Neural progenitor cell (in vitro differentiated cells): ENCODE results near the gene TMEM121. TPM values are rescaled to one million over a fixed set of nuclear protein-coding genes. Genes with fewer than 3 reads are reported as not detected.
"Not testable (repeated sequence)": the region's sequence is repeated elsewhere in the genome, so short reads cannot be mapped to it uniquely, and the experiment has no call there.

Experiments used
- DNase-seq: peaks from one replicate; pipeline ENCODE4 v3.0.0-alpha.2; 2016; ENCODE audit warnings: low spot score
- H2AFZ ChIP-seq: fragments of 200-600 bp; sonication (generic); replicated peaks from 2 replicates; pipeline ENCODE4 v1.6.1; 2016; ENCODE audit warnings: antibody characterized with exemption
- H3F3A ChIP-seq: fragments of 200-600 bp; sonication (generic); 2 replicates; pipeline ENCODE4 v1.6.1; 2016; ENCODE audit warnings: antibody characterized with exemption, low read depth
- H3K27ac ChIP-seq: fragments of 200-600 bp; sonication (generic); 2 replicates; pipeline ENCODE4 v1.5.1; 2016; ENCODE audit warnings: mild to moderate bottlenecking
- H3K27me3 ChIP-seq: fragments of 200-600 bp; sonication (generic); 2 replicates; pipeline ENCODE4 v1.6.1; 2016; ENCODE audit warnings: mild to moderate bottlenecking, moderate library complexity
- H3K36me3 ChIP-seq: fragments of 200-600 bp; sonication (generic); 2 replicates; pipeline ENCODE4 v1.5.1; 2016
- H3K4me1 ChIP-seq: fragments of 200-600 bp; sonication (generic); 2 replicates; pipeline ENCODE4 v1.6.1; 2016; ENCODE audit warnings: mixed run types
- H3K4me2 ChIP-seq: fragments of 200-600 bp; sonication (generic); 2 replicates; pipeline ENCODE4 v1.6.1; 2016
- H3K4me3 ChIP-seq: fragments of 200-600 bp; sonication (generic); 2 replicates; pipeline ENCODE4 v1.5.1; 2016
- H3K79me2 ChIP-seq: fragments of 200-600 bp; sonication (generic); 2 replicates; pipeline ENCODE4 v1.6.1; 2016; ENCODE audit warnings: low read depth
- H3K9ac ChIP-seq: fragments of 200-600 bp; sonication (generic); 2 replicates; pipeline ENCODE4 v1.6.1; 2016
- H3K9me3 ChIP-seq: fragments of 200-600 bp; sonication (generic); 2 replicates; pipeline ENCODE4 v1.5.1; 2016; ENCODE audit warnings: low read depth
- H4K20me1 ChIP-seq: fragments of 200-600 bp; sonication (generic); 2 replicates; pipeline ENCODE4 v1.6.1; 2016; ENCODE audit warnings: low read depth
- H3K27ac Mint-ChIP-seq: 3 replicates; pipeline ENCODE4 v1.8.0; 2021; ENCODE audit warnings: mixed read lengths
- H3K27me3 Mint-ChIP-seq: 2 replicates; pipeline ENCODE4 v1.8.0; 2022; ENCODE audit warnings: low read depth, mild to moderate bottlenecking, inconsistent platforms, moderate library complexity, mixed read lengths; ENCODE audit not compliant: insufficient read depth
- H3K36me3 Mint-ChIP-seq: 3 replicates; pipeline ENCODE4 v1.8.0; 2021; ENCODE audit warnings: mixed read lengths
- H3K4me1 Mint-ChIP-seq: 3 replicates; pipeline ENCODE4 v1.8.0; 2021; ENCODE audit warnings: mixed read lengths
- H3K4me3 Mint-ChIP-seq: 3 replicates; pipeline ENCODE4 v1.8.0; 2021; ENCODE audit warnings: mild to moderate bottlenecking, moderate library complexity, mixed read lengths
- H3K9me3 Mint-ChIP-seq: 3 replicates; pipeline ENCODE4 v1.8.0; 2020; ENCODE audit warnings: mixed read lengths
- CTCF ChIP-seq: fragments of 200-600 bp; sonication (generic); IDR thresholded peaks from 2 replicates; pipeline ENCODE4 v1.5.1; 2017; ENCODE audit warnings: antibody characterized with exemption, mild to moderate bottlenecking
- EZH2 ChIP-seq: fragments of 200-600 bp; sonication (generic); IDR thresholded peaks from 2 replicates; pipeline ENCODE4 v1.6.1; 2017; ENCODE audit warnings: antibody characterized with exemption, mild to moderate bottlenecking, moderate library complexity
- EZH2phosphoT487 ChIP-seq: fragments of 200-600 bp; sonication (generic); IDR thresholded peaks from 2 replicates; pipeline ENCODE4 v1.6.1; 2017; ENCODE audit warnings: antibody characterized with exemption
- total RNA-seq: library from RNA; depleted of rRNA; stranded (reverse); fragments of >200 nt; gene quantifications from 2 replicates; pipeline ENCODE4 v1.2.3, GENCODE V29; 2015; ENCODE audit warnings: low replicate concordance

TMEM121 gene
- total RNA-seq, 1 donor from 2014 or later = 0.90 TPM

DNA sequence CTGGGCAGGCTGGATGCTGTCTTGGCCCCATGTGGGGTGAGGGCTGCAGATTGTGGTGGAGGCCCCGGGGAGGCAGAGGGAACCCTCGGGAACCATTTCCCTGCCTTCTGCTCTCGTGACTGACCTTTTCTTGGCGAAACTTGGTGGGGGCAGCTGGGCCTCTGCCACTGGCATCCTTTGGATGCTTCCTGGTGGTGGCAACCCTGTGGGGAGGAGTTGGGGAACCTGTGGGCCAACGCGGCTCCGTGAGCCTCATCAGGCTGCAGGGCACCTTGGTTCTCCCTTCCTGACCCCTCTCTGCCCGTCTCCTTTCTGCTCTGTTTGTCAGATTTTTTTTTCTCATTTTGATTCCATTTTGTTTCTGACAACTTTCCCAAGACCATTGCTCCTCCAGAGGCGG lies 14.4 kb downstream of the TMEM121 start:
- Histone ChIP-seq H3K4me1 (no peaks in the 10 kb centered on the region), H3K79me2 (no peaks in the 10 kb centered on the region), H3K27ac (no peak overlapping the region), H2AFZ (no peak overlapping the region), H3F3A (no peaks in the 10 kb centered on the region), H4K20me1 (no peaks in the 10 kb centered on the region), H3K9me3 (peaks cover 8% of the 10 kb centered on the region), H3K4me3 (no peak overlapping the region), H3K4me2 (no peak overlapping the region), H3K27me3 (peaks cover 7% of the 10 kb centered on the region), H3K36me3 (no peaks in the 10 kb centered on the region), H3K9ac (no peak overlapping the region)
- Mint-ChIP-seq H3K36me3 (no peaks in the 10 kb centered on the region), H3K4me3 (no peak overlapping the region), H3K27me3 (peaks cover 28% of the 10 kb centered on the region), H3K27ac (no peak overlapping the region), H3K4me1 (no peaks in the 10 kb centered on the region), H3K9me3 (no peaks in the 10 kb centered on the region)
- DNase-seq = no peak
- TF ChIP-seq CTCF (no peak), EZH2 (no peak), EZH2phosphoT487 (no peak)

DNA sequence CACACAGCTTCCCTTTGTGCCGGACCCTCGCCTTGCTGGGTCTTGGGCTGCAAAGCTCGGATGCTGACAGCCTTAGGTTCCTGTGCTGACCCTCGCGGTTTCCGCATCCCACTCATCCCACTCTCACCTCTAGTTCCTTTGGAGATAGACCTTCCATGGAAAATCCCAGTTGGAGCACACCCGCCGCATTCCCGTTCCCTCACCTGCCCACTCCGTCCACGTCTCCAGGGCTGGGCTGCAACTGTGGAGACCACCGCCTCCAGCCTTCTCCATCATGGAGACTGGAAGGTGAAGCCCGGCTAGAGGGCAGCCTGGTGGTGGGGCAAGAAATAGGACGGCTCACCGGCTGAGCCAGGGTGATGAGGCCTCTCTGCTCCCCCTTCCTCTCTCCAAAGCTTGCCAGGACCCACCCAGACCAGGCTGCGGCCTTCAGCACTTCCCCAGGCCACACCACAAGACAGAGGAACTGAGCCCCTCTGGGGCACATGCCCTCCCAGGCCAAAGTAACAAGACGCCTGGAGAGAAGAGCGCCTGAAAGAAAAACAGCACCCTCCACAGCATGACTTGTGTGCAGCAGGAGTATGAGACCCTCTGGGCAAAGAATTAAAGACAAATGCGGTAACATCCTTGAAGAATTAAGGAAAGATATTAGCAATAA lies 15.0 kb downstream of the TMEM121 start:
- Mint-ChIP-seq H3K4me1 (no peaks in the 10 kb centered on the region), H3K4me3 (no peak overlapping the region), H3K27me3 (peaks cover 23% of the 10 kb centered on the region), H3K9me3 (no peaks in the 10 kb centered on the region), H3K36me3 (no peaks in the 10 kb centered on the region), H3K27ac (no peak overlapping the region)
- TF ChIP-seq EZH2 (no peak), EZH2phosphoT487 (no peak), CTCF (no peak)
- no peak overlapping the region for H3K9ac ChIP-seq
- DNase-seq = no peak
- H3K4me3 ChIP-seq = no peak overlapping the region
- no peaks in the 10 kb centered on the region for H3F3A ChIP-seq
- no peak overlapping the region for H3K27ac ChIP-seq
- H4K20me1 ChIP-seq = no peaks in the 10 kb centered on the region
- H2AFZ ChIP-seq = no peak overlapping the region
- H3K36me3 ChIP-seq = no peaks in the 10 kb centered on the region
- H3K27me3 ChIP-seq = peaks cover 7% of the 10 kb centered on the region
- no peaks in the 10 kb centered on the region for H3K79me2 ChIP-seq
- no peak overlapping the region for H3K4me2 ChIP-seq
- H3K4me1 ChIP-seq = no peaks in the 10 kb centered on the region
- H3K9me3 ChIP-seq = peaks cover 8% of the 10 kb centered on the region

- not testable (repeated sequence) for H2AFZ ChIP-seq, H3K4me3 ChIP-seq, H3K36me3 ChIP-seq, H3F3A ChIP-seq, H3K36me3 Mint-ChIP-seq, DNase-seq, H3K9ac ChIP-seq, H3K4me1 ChIP-seq, H3K27ac ChIP-seq, H3K4me3 Mint-ChIP-seq, H4K20me1 ChIP-seq, H3K9me3 Mint-ChIP-seq, H3K4me2 ChIP-seq, H3K27ac Mint-ChIP-seq, H3K27me3 Mint-ChIP-seq, H3K9me3 ChIP-seq, H3K4me1 Mint-ChIP-seq, H3K27me3 ChIP-seq, H3K79me2 ChIP-seq
Observed at GRCh38 chr14:105545676-105546075, 19.3 kb downstream of the TMEM121 start.

- not testable (repeated sequence) for H3K27me3 Mint-ChIP-seq
Observed at GRCh38 chr14:105546410-105546809, 20.0 kb downstream of the TMEM121 start.

DNA sequence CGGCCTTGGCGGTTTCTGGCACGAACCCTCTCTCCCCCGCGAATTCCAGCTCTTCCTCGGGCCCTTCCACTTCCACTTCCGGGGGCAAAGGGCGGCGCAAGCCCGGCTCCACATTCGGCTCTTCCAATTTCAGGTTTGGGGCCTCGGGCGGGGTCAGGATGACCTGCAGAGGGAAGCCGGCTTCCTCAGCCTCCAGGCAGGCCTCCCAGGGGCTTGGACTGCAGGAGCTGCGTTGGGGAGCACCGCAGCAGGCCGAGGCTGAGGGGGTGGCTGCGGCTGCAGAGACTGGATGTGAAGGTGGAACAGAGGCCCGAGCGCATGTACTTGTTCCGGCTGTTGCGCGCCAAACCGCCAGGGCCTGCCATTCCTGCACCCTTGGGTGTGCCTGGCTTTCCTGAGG lies 20.7 kb downstream of the TMEM121 start:
- not testable (repeated sequence) for H4K20me1 ChIP-seq, DNase-seq, H3K27ac ChIP-seq, H3K4me1 ChIP-seq, H3K27ac Mint-ChIP-seq, H3K9me3 Mint-ChIP-seq, H3K79me2 ChIP-seq, H3K27me3 ChIP-seq, H3F3A ChIP-seq, H3K4me3 ChIP-seq, H3K9ac ChIP-seq, H3K9me3 ChIP-seq, H3K36me3 ChIP-seq, H3K4me2 ChIP-seq, H3K36me3 Mint-ChIP-seq, H3K4me1 Mint-ChIP-seq, H2AFZ ChIP-seq, H3K4me3 Mint-ChIP-seq
- H3K27me3 Mint-ChIP-seq = peaks cover 11% of the 10 kb centered on the region

More at GRCh38 chr14:105546410-105546809, 20.0 kb downstream of the TMEM121 start:
- H3K9me3 Mint-ChIP-seq, H2AFZ ChIP-seq, H3K27me3 ChIP-seq, H3K36me3 ChIP-seq, H3K4me1 ChIP-seq, H4K20me1 ChIP-seq, H3K9me3 ChIP-seq, H3K4me3 Mint-ChIP-seq, DNase-seq, H3F3A ChIP-seq, H3K4me1 Mint-ChIP-seq, H3K27ac Mint-ChIP-seq, H3K4me3 ChIP-seq, H3K27ac ChIP-seq, H3K9ac ChIP-seq, H3K36me3 Mint-ChIP-seq, H3K79me2 ChIP-seq, H3K4me2 ChIP-seq: not testable (repeated sequence)
